GM12878 (cell line): Measurements from ENCODE around the gene IBA57. TPM values are rescaled to one million over a fixed set of nuclear protein-coding genes. Genes with fewer than 3 reads are reported as not detected.

Experiments
- ATAC-seq: fragments of 200-7000 bp; cut with Tn5 transposase; 3 replicates; pipeline ENCODE4 v1.9.1; 2020; ENCODE audit warnings: mild to moderate bottlenecking, moderate library complexity
- BruUV-seq: library from RNA; stranded (reverse); fragments of 400-500 nt; replicated peaks from 2 replicates; lab custom pipeline; 2021; lab: Mats Ljungman, UMichigan
- CTCF ChIA-PET: fragments of 300-600 bp; sonication (Branson Sonifier 250); formaldehyde crosslinking; extraction: SDS; loops from one replicate; lab custom pipeline; 2021; ENCODE audit warnings: inconsistent platforms; lab: Yijun Ruan, JAX
- POLR2A ChIA-PET: fragments of 350-600 bp; formaldehyde crosslinking; extraction: SDS; loops from one replicate; lab custom pipeline; 2021; ENCODE audit warnings: inconsistent platforms; lab: Charles Lee
- RAD21 ChIA-PET: fragments of 300-600 bp; sonication (Branson Sonifier 250); formaldehyde crosslinking; loops from one replicate; lab custom pipeline; 2023; ENCODE audit warnings: antibody characterized with exemption; ENCODE audit not compliant: unreplicated experiment; lab: Charles Lee
- SMC1A ChIA-PET: fragments of 300-600 bp; sonication (Branson Sonifier 250); formaldehyde crosslinking; loops from one replicate; lab custom pipeline; 2023; ENCODE audit not compliant: unreplicated experiment, uncharacterized antibody; lab: Charles Lee
- DNase-seq: peaks from one replicate; pipeline ENCODE4 v3.0.0-alpha.2; 2011; ENCODE audit warnings: low read depth, low spot score
- FAIRE-seq: peaks from 3 replicates; lab custom pipeline; 2011; peaks lifted over from hg19 to GRCh38; lab: Jason Lieb, UNC
- H2AFZ ChIP-seq: 2 replicates; pipeline ENCODE4 v1.6.0; 2011; ENCODE audit warnings: low read depth, low read length, control low read depth; ENCODE audit not compliant: control insufficient read depth
- H3K27ac ChIP-seq: 2 replicates; pipeline ENCODE4 v1.5.1; 2011; ENCODE audit warnings: control low read depth; ENCODE audit not compliant: control insufficient read depth, insufficient read depth
- H3K27me3 ChIP-seq, 2 experiments: replicated peaks in 1 of 2; 2 replicates each; pipeline versions ENCODE4 v1.6.0 to v1.6.1; 2011; ENCODE audit warnings: low read length in 1 of 2; ENCODE audit not compliant: control insufficient read depth in 2 of 2, insufficient read depth in 2 of 2
- H3K36me3 ChIP-seq, 2 experiments: 2 replicates each; pipeline ENCODE4 v1.5.1; 2011; ENCODE audit warnings: low read length in 1 of 2; ENCODE audit not compliant: control insufficient read depth in 2 of 2, insufficient read depth in 2 of 2
- H3K4me1 ChIP-seq: 2 replicates; pipeline ENCODE4 v1.6.1; 2011; ENCODE audit warnings: mild to moderate bottlenecking, low read length, moderate library complexity, mixed read lengths; ENCODE audit not compliant: control insufficient read depth, insufficient read depth
- H3K4me2 ChIP-seq: 2 replicates; pipeline ENCODE4 v1.6.0; 2011; ENCODE audit warnings: control low read depth; ENCODE audit not compliant: control insufficient read depth, insufficient read depth
- H3K4me3 ChIP-seq: fragments of 200-600 bp; sonication (generic); 2 replicates; pipeline ENCODE4 v1.5.1; 2016
- H3K79me2 ChIP-seq: 2 replicates; pipeline ENCODE4 v1.6.0; 2011; ENCODE audit warnings: low read length; ENCODE audit not compliant: control insufficient read depth, insufficient read depth
- H3K9ac ChIP-seq: 2 replicates; pipeline ENCODE4 v1.8.0; 2011; ENCODE audit warnings: low read length, control low read depth, mixed read lengths; ENCODE audit not compliant: control insufficient read depth, insufficient read depth
- H3K9me3 ChIP-seq: replicated peaks from 3 replicates; pipeline ENCODE4 v1.5.1; 2011; ENCODE audit warnings: mild to moderate bottlenecking, low read length; ENCODE audit not compliant: control insufficient read depth, insufficient read depth
- H4K20me1 ChIP-seq: 2 replicates; pipeline ENCODE4 v1.6.0; 2011; ENCODE audit not compliant: control insufficient read depth, insufficient read depth
- DPF2 ChIP-seq: fragments of 450-650 bp; IDR thresholded peaks from 2 replicates; pipeline ENCODE4 v1.6.1; 2017; ENCODE audit warnings: mild to moderate bottlenecking
- EED ChIP-seq: sonication (generic); IDR thresholded peaks from 2 replicates; pipeline ENCODE4 v1.6.1; 2016; ENCODE audit warnings: antibody characterized with exemption, low read depth
- HCFC1 ChIP-seq: fragments of 150-350 bp; IDR thresholded peaks from 2 replicates; pipeline ENCODE4 v1.6.1; 2014; ENCODE audit warnings: low read length
- POLR2A ChIP-seq: IDR thresholded peaks from 2 replicates; pipeline ENCODE4 v1.6.1; 2011; ENCODE audit warnings: low read depth, mild to moderate bottlenecking, low read length
- SIN3A ChIP-seq: IDR thresholded peaks from 2 replicates; pipeline ENCODE4 v1.6.1; 2012; ENCODE audit warnings: low read depth, low read length, improper control_type of control experiment
- ZBED1 ChIP-seq: IDR thresholded peaks from 2 replicates; pipeline ENCODE4 v1.6.1; 2016; ENCODE audit warnings: borderline replicate concordance
- WGBS: methylation state at CpG from one replicate; pipeline ENCODE4 v1.1.6; 2016; ENCODE audit warnings: low lambda C conversion rate; ENCODE audit not compliant: insufficient replicate concordance, insufficient coverage; ENCODE audit errors: missing lambda C conversion rate; 5-methylcytosine and 5-hydroxymethylcytosine counted together
- in situ Hi-C: fragments of 300-500 bp; cut with MboI; formaldehyde crosslinking; loops from 9 replicates; pipeline ENCODE4 v1.14.3; 2018; ENCODE audit warnings: mixed read lengths
- intact Hi-C: fragments of 100-400 bp; cut with micrococcal nuclease; formaldehyde crosslinking; loops from one replicate; pipeline ENCODE4 v1.14.2; 2022; ENCODE audit not compliant: unreplicated experiment
- polyA plus RNA-seq, 11 experiments: library from polyadenylated mRNA; depleted of rRNA in 4 of 11; unstranded in 6 of 11; stranded (reverse) in 5 of 11; fragments of >200 nt; fragmentation: Nextera tagmentation in 4 of 11; fragmentation: Illumina TruSeq in 1 of 11; extraction: Ambion mirVana in 4 of 11; extraction: Trizol in 1 of 11; gene quantifications; 1 replicate in 1 of 11; 2 replicates in 10 of 11; pipeline versions ENCODE4 v1.2.1 to v1.2.3, GENCODE V29; 2011 to 2016; ENCODE audit warnings: inconsistent platforms in 2 of 11, missing spikeins in 2 of 11, low read depth in 1 of 11
- total RNA-seq, 4 experiments: library from RNA; depleted of rRNA in 3 of 4; stranded (reverse); fragments of >200 nt in 3 of 4; fragmentation: Illumina TruSeq in 1 of 4; extraction: Trizol in 1 of 4; gene quantifications; 2 replicates each; pipeline versions ENCODE4 v1.2.1 to v1.2.3, GENCODE V29; 2013 to 2021

Gene IBA57
- total and polyA plus RNA-seq, 10 of the 15 experiments (the other 5 are each of a cell fraction or from before 2014, with no cell fraction given) = 0.51 to 8.6 (median 3.7) TPM

- Histone ChIP-seq H3K4me3 (peak overlapping the region; percentile 85), H3K4me1 (peaks cover 17% of the 10 kb centered on the region), H3K9ac (peak overlapping the region; percentile 95), H3K36me3 (peaks cover 4 to 8% of the 10 kb centered on the region in 2 experiments; a peak in 3 of 4 replicates), H3K27me3 (no peaks in the 10 kb centered on the region), H3K79me2 (peaks cover 53% of the 10 kb centered on the region), H4K20me1 (peaks cover 6% of the 10 kb centered on the region; the same call in 1 of the 2 replicates), H3K27ac (peak overlapping the region; percentile 96), H3K9me3 (no peaks in the 10 kb centered on the region), H3K4me2 (peak overlapping the region; percentile 86), H2AFZ (no peak overlapping the region)
- ChIA-PET RAD21 (interaction anchor here (1.2 kb wide), 1 partner anchor 25 kb away, joined by 5 read pairs; no protein-coding TSS in a partner anchor), SMC1A (no interaction called here), CTCF (interaction anchor here (2.4 kb wide), 1 partner anchor 24 kb away, joined by 18 read pairs; the partner anchor contains the start of gene IBA57), POLR2A (interaction anchor here (0.5 to 5.6 kb wide), 4 partner anchors 20 to 190 kb away, joined by 3 to 43 read pairs (median 3); partner anchors contain the start of gene IBA57)
- in situ Hi-C loops (no loop called here), intact Hi-C loops (loop anchor here (2.0 kb wide), 2 partner anchors 33 to 59 kb away; partner anchors contain the start of genes ARF1 and MRPL55)
- WGBS = 31% methylated on average over 27 of the region's 27 CpGs
- no peak for DNase-seq
- 0 out of 2 replicates have a peak, but pooled peaks have one; percentile 40 for TF ChIP-seq SIN3A
- TF ChIP-seq ZBED1 = no peak
- TF ChIP-seq HCFC1 = 0 out of 2 replicates have a peak, but pooled peaks have one; percentile 26
- TF ChIP-seq POLR2A = peak; percentile 42; the same call in 1 of the 2 replicates
- no peak for TF ChIP-seq DPF2
- 0 out of 2 replicates have a peak, but pooled peaks have one; percentile 15 for TF ChIP-seq EED
- FAIRE-seq = no peak
- BruUV-seq = no TSS peak
- peak; percentile 8; the same call in 2 of the 3 replicates for ATAC-seq
Observed at GRCh38 chr1:228141226-228142044, 24.2 kb upstream of the IBA57 start.
